Right atrium auricular region (tissue), 2 donors: ENCODE data around the gene RALA. TPM values are rescaled to one million over a fixed set of nuclear protein-coding genes. Genes with fewer than 3 reads are reported as not detected.
A peak's percentile ranks its signal among the peaks of the same experiment; 100 is the strongest.

ENCODE experiments used
- DNase-seq: peaks from one replicate; pipeline ENCODE4 v3.0.0-alpha.2; 2019; ENCODE audit warnings: low spot score
- H3K27ac ChIP-seq, 2 donors: fragments of 200-600 bp; sonication (generic); 1 replicate in 1 of 2; 2 replicates in 1 of 2; pipeline ENCODE4 v1.5.1; 2016 to 2019
- H3K27me3 ChIP-seq, 2 donors: fragments of 200-600 bp; sonication (generic); one replicate each; pipeline versions ENCODE4 v1.5.1 to v1.6.0; 2017 to 2019
- H3K36me3 ChIP-seq: fragments of 200-600 bp; sonication (generic); one replicate; pipeline ENCODE4 v1.5.1; 2016
- H3K4me1 ChIP-seq, 2 donors: fragments of 200-600 bp; sonication (generic); one replicate each; pipeline versions ENCODE4 v1.5.1 to v1.6.0; 2017 to 2019
- H3K4me3 ChIP-seq, 2 donors: fragments of 200-600 bp; sonication (generic); 1 replicate in 1 of 2; 2 replicates in 1 of 2; pipeline ENCODE4 v1.5.1; 2017 to 2019; ENCODE audit warnings: mild to moderate bottlenecking in 1 of 2, moderate library complexity in 1 of 2
- H3K9me3 ChIP-seq, 2 donors: fragments of 200-600 bp; sonication (generic); one replicate each; pipeline ENCODE4 v1.5.1; 2019
- total RNA-seq, 2 donors: library from RNA; depleted of rRNA; stranded (reverse); fragments of >200 nt; gene quantifications; one replicate each; pipeline ENCODE4 v1.1.0, GENCODE V29; 2016
- TF ChIP-seq, protein P1 (sequence below), 2 donors: fragments of 200-600 bp; sonication (generic); IDR thresholded peaks; one replicate each; pipeline ENCODE4 v1.5.1; 2019; ENCODE audit warnings: antibody characterized with exemption in 2 of 2

RALA gene
- total RNA-seq, 2 donors from 2014 or later = 13.2 to 14.0 TPM

DNA sequence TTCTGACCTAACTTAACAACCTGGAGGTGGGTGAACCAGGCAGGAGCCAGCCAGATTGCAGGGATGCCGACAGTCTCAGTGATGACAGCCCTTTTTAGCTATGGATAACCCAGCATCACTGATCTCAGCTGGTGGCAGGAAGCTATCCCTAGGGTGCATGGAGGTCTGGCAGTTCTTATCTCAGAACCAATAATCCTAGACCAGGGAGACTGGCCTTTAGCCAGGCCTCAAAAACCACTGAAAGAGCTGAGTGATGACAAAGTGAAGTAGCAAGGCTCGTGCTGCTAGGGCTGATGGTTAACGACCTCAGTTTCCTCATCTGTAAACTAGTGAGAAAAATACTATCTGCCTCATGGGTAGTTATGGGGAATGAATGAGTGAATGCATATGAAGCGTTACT is 112.5 kb downstream of the RALA start:
- H3K27me3 ChIP-seq = no peaks in the 10 kb centered on the region
- H3K36me3 ChIP-seq = no peaks in the 10 kb centered on the region
- DNase-seq = no peak
- H3K27ac ChIP-seq = no peak overlapping the region
- no peak overlapping the region for H3K4me3 ChIP-seq
- peaks cover 0 to 31% of the 10 kb centered on the region in 2 donors for H3K4me1 ChIP-seq
- no peaks in the 10 kb centered on the region for H3K9me3 ChIP-seq
- TF ChIP-seq, protein P1, sequence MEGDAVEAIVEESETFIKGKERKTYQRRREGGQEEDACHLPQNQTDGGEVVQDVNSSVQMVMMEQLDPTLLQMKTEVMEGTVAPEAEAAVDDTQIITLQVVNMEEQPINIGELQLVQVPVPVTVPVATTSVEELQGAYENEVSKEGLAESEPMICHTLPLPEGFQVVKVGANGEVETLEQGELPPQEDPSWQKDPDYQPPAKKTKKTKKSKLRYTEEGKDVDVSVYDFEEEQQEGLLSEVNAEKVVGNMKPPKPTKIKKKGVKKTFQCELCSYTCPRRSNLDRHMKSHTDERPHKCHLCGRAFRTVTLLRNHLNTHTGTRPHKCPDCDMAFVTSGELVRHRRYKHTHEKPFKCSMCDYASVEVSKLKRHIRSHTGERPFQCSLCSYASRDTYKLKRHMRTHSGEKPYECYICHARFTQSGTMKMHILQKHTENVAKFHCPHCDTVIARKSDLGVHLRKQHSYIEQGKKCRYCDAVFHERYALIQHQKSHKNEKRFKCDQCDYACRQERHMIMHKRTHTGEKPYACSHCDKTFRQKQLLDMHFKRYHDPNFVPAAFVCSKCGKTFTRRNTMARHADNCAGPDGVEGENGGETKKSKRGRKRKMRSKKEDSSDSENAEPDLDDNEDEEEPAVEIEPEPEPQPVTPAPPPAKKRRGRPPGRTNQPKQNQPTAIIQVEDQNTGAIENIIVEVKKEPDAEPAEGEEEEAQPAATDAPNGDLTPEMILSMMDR (IDR thresholded peaks at IDR 0.05) = no peak

DNA sequence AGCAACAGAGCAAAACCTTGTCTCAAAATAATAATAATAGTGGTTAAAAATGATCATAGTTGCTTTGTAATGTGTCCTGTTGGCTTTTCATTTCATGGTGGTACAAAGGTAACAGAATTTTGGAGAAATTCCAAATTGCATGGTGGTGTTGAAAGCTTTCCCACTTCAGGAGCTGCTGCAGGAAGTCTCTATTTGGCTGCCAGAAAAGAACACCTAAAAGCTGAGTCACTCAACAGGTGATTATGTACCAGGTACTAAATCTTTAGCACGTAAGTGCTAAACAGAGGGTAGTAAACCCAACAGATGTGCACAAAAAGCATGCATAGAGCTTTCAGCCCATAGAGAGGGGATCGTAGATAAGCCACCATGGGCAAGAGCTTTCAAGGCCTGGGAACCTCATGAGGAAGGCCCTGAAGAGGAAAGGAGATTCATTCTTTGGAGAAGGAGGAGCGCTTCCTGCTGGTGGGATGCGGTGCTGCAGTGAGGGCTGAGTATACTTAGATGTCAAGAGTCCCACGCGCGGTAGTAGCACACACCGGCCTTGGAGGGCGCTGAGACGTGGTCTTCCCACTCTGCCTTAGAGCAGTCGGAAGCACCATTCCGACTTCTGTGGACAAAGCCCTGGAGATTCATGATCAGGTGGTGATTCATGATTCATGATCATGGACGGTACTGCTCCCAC is 118.7 kb downstream of the RALA start:
- TF ChIP-seq, protein P1 (IDR thresholded peaks at IDR 0.05) = peak in 1 of 2 donors; percentile 41

GRCh38 chr7:39744620-39745019 is 121.2 kb downstream of the RALA start:
- Histone ChIP-seq H3K27me3 (no peaks in the 10 kb centered on the region), H3K4me3 (no peak overlapping the region), H3K4me1 (no peaks in the 10 kb centered on the region), H3K27ac (no peak overlapping the region), H3K9me3 (no peaks in the 10 kb centered on the region), H3K36me3 (no peaks in the 10 kb centered on the region)
- no peak for DNase-seq
- TF ChIP-seq, protein P1 (IDR thresholded peaks at IDR 0.05) = no peak

More for the DNA sequence above, 118.7 kb downstream of the RALA start:
- no peaks in the 10 kb centered on the region for H3K36me3 ChIP-seq
- no peak overlapping the region for H3K4me3 ChIP-seq
- H3K27ac ChIP-seq = no peak overlapping the region
- no peaks in the 10 kb centered on the region for H3K9me3 ChIP-seq
- H3K27me3 ChIP-seq = no peaks in the 10 kb centered on the region
- no peaks in the 10 kb centered on the region for H3K4me1 ChIP-seq
- no peak for DNase-seq

DNA sequence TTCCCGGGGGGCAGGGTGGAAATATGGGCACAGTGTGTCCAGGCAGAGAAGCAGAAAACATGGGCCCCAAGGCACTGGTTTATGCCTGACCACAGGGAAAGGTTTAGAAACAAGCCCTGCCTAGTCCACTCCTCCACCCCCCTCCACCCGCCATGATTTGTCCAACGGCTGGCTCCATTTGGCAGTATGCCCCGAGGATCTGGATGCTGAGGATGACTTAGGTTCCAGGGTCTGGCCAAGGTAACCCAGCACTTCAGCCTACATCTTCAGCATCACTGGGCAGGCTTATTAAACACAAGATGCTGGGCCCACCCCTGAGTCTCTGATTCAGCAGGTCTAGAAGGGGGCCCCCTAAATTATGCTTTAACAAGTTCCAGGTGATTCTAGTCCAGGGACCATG is 121.9 kb downstream of the RALA start:
- H3K27ac ChIP-seq = no peak overlapping the region
- no peak for DNase-seq
- TF ChIP-seq, protein P1 (IDR thresholded peaks at IDR 0.05) = no peak
- H3K36me3 ChIP-seq = no peaks in the 10 kb centered on the region
- no peaks in the 10 kb centered on the region for H3K9me3 ChIP-seq
- no peaks in the 10 kb centered on the region for H3K4me1 ChIP-seq
- H3K4me3 ChIP-seq = no peak overlapping the region
- no peaks in the 10 kb centered on the region for H3K27me3 ChIP-seq

GRCh38 chr7:39746103-39746819 is 122.9 kb downstream of the RALA start:
- Histone ChIP-seq H3K36me3 (no peaks in the 10 kb centered on the region), H3K4me1 (no peaks in the 10 kb centered on the region), H3K4me3 (no peak overlapping the region), H3K27ac (no peak overlapping the region), H3K9me3 (no peaks in the 10 kb centered on the region), H3K27me3 (no peaks in the 10 kb centered on the region)
- peak; percentile 78 for DNase-seq
- TF ChIP-seq, protein P1 (IDR thresholded peaks at IDR 0.05) = peak; percentile 72 to 80
